Caki2 (cell line): ENCODE results near the gene PPP1R7. TPM values are rescaled to one million over a fixed set of nuclear protein-coding genes. Genes with fewer than 3 reads are reported as not detected.

Experiments
- DNase-seq: peaks from one replicate; pipeline ENCODE4 v3.0.0-alpha.2; 2015; ENCODE audit warnings: low read depth
- in situ Hi-C: cut with HindIII; loops from 2 replicates; pipeline ENCODE4 v1.10.0; 2016; ENCODE audit warnings: low sequenced_read_pairs, low pct_unique_long_range_greater_than_20kb, mixed read lengths
- total RNA-seq: library from RNA; depleted of rRNA; stranded (reverse); fragments of >200 nt; shearing (Covaris generic); gene quantifications from 2 replicates; pipeline ENCODE4 v1.2.3, GENCODE V29; 2014; ENCODE audit warnings: low replicate concordance

PPP1R7 gene
- total RNA-seq, 1 experiment from 2014 or later = 55.7 TPM

DNA sequence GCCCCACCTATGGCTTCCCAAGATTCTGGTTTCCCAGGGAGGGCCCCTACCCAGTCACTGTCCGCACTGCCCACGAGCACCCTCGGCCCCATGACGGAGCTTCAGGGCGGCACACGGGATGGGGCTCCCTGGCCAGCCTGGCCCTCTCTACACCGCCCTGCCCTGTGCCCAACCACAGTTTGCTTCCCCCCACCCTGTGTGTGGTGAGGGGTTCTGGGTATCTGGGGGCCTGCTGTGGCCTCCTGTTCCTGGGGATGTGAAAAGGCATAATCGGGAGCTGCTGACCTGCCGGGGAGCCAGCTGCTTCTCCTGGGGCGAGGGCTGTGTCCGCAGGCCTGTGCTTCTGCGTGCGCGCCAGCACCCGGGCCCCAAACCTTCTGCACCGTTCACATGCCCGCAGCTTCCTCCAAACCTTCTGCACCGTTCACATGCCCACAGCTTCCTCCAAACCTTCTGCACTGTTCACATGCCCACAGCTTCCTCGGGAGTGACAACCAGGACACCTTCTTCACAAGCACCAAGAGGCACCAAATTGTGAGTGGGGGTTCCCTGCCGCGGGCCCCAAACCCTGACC, 50.6 kb downstream of the PPP1R7 start:
- no peak for DNase-seq
- in situ Hi-C loops = no loop called here

DNA sequence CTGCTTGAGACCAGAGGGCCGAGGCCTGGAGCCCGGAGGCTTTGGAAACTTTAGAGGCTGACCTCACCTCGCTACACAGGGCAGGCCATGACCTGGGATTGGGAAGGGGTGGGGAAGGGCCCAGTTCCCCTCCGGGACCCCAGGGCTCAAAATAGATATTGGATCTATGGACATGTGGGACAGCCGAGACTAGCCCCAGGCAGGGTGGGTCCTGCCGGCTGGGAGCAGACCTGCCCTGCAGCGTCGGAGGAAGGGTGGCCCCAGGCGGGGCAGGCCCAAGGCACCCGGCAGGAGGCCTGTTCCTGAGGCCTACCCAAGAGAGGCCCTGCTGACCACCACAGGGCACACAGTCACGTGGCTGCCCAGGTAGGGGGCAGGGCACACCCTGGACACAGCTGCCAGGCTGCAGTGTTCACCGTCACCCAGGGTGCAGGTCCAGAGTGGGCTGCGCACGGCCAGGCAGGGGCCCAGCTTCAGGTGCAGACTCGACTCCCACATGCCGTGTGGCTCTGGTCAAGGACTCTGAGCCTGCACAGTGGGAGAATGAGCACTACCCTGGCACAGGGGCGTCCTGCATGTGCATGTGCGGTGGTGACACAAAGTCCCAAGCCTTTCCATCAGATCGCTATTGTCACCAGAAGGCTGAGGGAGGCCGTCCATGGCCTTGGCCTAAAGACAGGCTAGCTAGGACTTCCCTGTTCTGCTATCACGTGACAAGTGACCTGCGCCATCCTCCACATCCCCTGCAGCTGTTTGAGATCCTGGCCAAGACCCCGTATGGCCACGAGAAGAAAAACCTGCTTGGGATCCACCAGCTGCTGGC, 51.4 kb downstream of the PPP1R7 start:
- in situ Hi-C loops = no loop called here
- DNase-seq = no peak

DNA sequence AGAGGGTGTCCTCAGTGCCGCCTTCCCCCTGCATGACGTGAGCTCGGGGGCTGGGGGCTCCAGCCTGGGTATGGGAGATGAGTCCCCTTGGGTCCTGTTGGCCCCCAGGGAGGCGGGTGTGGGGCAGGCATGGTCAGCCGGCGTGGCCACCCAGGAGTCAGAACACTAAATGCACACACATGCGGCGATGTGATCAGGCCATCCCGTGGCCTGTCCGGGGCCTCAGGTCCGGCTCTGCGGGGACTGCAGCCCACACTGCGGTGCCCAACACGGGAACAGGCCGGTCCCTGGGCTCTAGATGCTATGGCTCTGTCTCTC, 52.0 kb downstream of the PPP1R7 start:
- in situ Hi-C loops = no loop called here
- DNase-seq = no peak

DNA sequence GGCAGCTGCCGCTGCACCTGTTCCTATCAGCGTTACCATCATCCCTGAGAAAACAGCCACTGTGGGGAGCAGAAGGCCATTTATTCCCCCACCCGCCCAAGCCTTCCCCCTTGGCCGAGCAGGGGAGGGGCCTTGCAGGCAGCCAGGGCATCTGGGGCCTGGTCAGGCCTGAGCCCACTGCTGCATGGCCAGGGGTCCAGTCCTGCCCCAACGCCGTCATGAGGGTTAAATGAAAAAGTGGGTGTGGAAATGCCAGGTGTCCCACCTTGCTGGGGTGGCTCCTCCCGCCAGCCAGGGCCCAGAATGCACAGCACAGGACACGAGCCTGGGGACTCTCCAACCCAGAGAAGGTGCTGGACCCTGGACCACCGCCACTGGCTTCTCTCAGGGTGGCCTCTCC, 52.4 kb downstream of the PPP1R7 start:
- no peak for DNase-seq
- in situ Hi-C loops = no loop called here

DNA sequence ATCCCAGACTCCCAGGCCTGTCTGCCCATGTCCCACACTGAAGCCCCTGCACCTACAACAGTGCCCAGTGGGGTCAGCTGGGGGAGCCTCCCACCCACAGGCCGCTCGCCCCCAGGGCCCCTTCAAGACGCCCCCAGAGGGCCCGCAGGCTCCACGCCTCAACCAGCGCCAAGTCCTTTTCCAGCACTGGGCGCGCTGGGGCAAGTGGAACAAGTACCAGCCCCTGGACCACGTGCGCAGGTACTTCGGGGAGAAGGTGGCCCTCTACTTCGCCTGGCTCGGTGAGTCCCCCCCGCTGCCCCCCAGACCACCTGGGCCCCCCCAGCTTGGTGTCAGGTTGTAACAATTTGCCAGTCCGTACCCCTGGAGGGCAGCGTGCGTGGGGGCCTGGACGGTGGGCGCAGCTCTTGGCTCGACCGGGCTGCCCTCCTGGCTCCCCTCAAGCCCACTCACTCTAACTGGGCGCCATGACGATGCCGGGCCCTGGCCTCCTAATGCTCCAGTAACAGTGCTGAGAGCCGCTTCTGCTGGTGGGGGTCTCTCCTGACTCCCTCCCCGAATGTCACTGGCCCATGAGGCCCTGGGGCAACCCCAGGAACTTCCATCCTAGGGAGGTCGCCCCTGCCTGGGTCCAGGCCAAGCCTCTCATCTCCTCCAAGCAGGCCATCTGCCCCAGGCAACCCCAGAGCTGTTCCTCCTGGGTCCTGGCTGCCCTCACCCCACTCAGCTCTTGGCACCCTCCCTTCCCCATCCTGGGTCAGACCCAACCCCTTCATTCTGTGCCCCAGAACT, 53.1 kb downstream of the PPP1R7 start:
- in situ Hi-C loops = no loop called here

DNA sequence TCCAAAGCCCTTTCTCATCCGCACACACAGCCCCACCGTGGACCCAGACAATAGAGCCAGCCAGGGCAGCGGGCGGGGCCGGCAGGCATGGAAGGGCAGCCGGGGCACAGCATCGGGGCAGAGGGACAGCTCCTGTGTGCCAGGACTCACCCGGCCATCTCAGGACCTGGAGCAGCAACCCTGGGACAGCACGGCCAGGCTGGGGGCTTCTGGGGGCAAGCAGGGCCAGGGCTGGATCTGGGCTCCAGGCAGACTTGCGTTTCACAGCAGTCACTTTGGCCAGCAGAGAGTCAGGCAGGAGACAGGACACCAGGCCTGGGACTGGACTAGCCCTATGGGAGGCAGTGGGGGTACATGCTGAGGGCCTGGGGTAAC, 53.7 kb downstream of the PPP1R7 start:
- no peak for DNase-seq
- in situ Hi-C loops = no loop called here

More for the DNA sequence above, 53.1 kb downstream of the PPP1R7 start:
- no peak for DNase-seq

DNA sequence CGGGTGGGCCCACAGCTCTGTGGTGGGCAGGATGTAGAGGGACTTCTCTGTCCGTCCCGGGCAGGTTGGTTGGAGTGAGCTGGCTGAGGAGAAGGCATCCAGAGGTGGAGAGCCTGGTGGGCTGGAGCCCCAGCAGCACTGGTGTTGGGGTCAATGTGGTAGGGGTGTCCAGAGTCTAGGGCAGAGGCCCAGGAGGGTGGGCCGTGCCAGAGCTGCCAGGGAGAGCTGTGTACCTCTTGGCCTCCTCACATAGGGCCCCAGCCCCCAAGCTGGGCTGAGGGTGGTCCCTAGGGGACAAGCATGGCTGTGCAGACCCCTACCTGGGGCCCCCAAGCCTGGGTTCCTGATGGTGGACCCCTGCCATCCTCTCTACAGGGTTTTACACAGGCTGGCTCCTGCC, 54.2 kb downstream of the PPP1R7 start:
- DNase-seq = no peak
- in situ Hi-C loops = no loop called here

DNA sequence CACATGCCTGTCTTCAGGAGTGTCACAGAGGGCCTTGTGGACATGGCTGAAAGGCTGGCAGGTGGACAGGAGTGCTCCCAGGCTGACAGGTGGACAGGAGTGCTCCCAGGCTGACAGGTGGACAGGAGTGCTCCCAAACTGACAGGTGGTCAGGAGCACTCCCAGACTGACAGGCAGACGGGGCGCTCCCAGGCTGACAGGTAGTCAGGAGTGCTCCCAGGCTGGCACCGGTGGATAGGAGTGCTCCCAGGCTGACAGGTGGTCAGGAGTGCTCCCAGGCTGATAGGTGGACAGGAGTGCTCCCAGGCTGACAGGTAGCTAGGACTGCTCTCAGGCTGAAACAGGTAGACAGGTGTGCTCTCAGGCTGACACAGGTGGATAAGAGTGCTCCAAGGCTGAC, 54.8 kb downstream of the PPP1R7 start:
- DNase-seq = no peak
- in situ Hi-C loops = no loop called here

DNA sequence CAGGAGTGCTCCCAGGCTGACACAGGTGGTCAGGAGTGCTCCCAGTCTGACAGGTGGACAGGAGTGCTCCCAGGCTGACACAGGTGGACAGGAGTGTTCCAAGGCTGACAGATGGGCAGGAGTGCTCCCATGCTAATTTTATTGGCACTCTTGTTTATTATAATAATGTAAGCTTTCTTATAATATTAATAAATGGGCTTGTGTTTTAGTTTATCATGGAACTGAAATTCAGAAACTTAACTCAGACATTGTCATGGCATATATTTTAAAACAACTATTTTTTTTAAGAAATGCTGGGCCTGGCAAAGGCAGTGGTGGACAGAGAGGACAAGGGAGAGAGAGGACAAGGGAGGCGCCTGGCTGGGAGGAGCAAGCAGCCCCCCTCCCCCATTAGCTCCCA, 56.9 kb downstream of the PPP1R7 start:
- DNase-seq = no peak
- in situ Hi-C loops = no loop called here

DNA sequence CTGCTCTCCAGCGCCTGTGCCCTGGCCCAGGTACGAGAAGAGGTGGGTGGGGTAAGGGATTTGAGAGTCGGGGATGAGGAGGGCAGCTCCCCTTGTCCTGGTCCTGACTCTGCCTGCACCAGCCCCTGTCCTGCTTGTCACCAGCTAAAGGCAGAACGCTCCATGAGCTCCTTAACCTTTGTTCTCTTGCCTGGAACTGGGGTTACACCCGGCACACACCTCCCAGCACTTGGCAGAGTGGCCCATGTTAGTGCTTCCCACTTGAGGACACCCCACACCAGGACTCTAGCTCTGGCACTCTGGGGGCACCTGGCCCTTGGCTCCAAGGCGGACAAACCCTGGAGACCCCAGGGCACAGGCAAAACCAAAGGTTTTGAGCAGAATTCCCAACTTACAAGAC, 57.4 kb downstream of the PPP1R7 start:
- DNase-seq = no peak
- in situ Hi-C loops = no loop called here

DNA sequence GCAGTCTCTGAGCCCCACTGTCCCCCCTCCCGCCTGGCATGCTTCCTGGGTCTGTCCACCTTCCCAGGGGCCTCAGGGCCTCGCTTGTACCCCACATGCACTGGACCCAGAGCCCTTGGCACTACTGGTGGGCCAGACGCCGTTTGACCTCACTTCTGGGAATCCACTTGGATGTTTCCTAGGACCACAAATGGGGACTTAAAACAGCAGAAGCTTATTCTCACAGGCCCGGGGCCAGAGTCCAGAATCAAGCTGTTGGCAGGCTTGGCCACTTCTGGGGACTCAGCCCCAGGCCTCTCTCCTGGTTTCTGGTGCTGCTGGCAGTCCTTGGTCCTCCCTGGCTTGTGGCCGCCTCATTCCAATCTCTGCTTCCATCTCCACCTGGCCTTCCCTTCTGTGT, 57.8 kb downstream of the PPP1R7 start:
- in situ Hi-C loops = no loop called here
- no peak for DNase-seq

DNA sequence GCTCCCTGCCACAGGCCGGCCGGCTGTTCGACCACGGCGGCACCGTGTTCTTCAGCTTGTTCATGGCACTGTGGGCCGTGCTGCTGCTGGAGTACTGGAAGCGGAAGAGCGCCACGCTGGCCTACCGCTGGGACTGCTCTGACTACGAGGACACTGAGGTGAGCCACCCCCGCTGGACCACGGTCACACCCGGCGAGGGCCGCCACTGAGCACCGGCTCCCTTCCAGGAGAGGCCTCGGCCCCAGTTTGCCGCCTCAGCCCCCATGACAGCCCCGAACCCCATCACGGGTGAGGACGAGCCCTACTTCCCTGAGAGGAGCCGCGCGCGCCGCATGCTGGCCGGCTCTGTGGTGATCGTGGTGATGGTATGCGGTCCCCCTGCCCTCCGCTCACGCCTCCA, 59.0 kb downstream of the PPP1R7 start:
- in situ Hi-C loops = no loop called here
- DNase-seq = no peak

DNA sequence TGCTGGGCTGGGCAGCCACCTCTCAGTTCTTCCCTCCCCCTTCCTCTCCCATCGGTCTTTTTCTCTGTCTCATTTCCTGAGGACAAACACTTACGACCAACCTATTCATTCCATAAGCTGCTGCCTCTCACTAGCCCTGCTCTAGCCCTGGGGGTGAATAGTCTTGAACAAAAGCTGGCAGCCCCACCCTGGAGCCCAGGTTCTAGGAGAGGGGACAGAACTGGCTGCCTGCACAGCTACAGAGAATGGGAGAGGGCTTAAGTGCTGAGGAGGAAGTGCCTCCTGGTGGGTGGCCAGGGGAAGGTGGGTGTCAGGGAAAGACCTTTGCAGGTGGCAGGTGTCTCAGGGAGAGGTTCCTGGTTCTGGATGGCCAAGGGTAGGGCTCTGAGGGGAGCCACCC, 61.0 kb downstream of the PPP1R7 start:
- no peak for DNase-seq
- in situ Hi-C loops = no loop called here

DNA sequence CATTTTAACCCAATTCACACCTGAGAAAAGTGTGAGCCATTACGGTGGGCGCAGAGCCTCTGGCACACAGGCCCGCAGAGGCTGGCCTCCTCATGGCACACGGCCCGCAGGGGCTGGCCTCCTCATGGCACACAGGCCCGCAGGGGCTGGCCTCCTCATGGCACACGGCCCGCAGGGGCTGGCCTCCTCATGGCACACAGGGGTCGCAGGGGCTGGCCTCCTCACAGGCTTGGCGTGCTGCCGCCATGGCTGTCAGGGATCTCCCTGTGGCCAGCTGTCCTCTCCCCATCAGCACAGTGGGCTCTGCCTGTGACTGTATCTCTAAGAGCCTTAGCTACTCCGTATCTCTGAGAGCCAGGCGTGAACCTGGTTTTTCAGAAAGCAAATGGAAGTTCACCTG, 62.8 kb downstream of the PPP1R7 start:
- in situ Hi-C loops = no loop called here
- DNase-seq = no peak

DNA sequence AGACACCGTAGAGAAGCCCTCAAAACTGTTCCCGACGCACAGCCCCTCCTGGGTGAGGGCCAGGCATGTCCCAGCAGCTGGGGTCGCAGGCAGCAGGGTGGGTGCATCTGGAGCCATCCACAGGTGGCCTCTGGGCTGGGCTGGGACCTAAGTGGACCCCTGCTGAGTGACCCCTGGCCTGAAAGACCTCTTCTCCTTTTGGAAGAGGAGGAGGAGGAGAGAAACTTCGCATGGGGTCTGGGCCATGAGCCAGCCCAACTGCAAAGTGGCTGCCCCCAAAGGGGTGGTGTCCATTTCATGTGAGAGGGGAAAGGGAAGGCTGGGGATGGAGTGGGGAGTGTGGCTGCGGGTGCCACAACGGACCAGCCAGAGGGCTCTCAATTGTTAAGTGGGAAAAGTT, 63.3 kb downstream of the PPP1R7 start:
- in situ Hi-C loops = no loop called here
- DNase-seq = no peak

DNA sequence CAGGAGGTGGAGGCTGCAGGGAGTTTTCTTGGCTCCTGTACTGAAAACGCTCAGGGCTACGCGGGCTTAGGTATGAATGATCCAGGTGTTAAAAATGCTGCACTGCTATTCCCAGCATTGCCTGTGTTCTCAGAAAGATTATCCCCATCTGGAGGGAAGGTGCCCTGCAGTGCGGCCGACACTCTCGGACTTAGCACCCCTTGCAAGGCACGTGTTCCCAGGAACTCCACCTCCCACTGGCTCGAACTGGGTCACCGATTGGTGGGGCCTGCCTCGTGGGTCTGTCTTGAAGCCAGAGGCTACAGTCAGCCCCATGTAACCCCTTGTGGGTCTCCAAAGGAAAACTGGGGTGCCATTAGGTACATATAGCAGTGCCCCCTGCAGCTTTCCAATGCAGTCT, 63.9 kb downstream of the PPP1R7 start:
- DNase-seq = no peak
- in situ Hi-C loops = no loop called here

DNA sequence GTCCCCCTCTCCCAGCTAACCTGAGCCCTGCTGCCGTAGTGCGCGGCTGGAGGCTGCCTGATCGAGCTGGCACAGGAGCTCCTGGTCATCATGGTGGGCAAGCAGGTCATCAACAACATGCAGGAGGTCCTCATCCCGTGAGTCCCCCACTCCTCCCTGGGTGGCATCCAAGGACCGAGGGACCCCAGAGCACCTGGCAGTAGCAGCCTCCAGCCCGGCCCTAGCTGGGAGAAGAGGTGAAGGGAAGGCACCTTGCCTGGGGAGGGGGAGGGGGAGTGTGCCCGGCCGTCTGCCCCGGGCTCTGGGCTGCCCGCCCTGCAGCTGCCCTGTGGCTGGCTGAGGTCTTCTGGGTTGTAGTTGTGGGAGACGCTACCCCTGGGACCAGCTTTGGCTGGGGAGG, 64.5 kb downstream of the PPP1R7 start:
- in situ Hi-C loops = no loop called here

DNA sequence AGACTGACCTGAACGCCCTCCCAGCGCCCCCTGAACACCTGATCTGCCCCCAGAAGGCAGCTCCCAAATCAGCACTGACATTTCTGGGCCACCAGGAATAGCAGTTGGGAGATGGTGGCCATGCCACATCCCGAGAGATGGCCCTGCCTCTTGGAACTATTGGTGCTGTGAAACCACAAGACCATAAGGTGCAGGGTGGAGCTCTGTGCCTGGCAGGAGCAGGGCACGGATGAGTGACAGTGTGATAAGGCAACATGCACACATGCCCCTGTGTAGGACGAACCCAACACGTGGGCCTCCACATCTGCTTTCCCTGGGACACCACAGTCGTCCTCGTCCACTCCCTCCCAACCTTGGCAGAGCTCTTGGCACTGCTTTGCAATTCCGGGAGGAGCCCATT, 65.2 kb downstream of the PPP1R7 start:
- DNase-seq = no peak
- in situ Hi-C loops = no loop called here

More for the DNA sequence above, 64.5 kb downstream of the PPP1R7 start:
- DNase-seq = no peak

DNA sequence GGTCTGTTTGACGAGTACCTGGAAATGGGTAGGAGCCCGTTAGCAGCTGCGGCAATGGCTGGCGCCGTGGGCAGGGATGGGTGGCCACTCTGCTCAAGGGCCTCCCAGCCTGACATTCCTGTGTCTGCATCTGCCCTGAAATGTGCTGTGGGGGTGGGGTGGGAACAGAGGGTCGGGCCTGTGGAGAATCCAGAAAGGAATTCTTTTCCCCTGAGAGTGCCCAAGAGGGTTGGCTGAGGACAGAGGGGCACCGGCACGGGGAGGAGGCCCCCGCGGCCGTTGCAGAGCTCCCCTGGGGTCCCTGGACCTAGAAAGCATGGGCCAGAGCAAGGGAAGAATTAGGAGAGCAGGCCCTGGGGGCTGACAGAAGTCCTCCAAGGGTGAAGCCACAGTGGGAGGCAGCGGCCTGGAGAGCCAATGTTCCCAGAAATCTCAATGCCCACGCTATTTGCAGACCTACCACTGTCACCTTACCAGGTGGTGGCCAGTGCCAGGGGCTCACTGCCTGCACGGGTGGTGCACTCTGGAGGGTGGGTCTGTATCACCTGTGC, 66.0 kb downstream of the PPP1R7 start:
- in situ Hi-C loops = no loop called here
- DNase-seq = no peak
